DMS 273 treated with DMSO at 0.1 percent for 48 hours (cell line): Measurements from ENCODE around the gene ARHGAP9.
A peak's percentile ranks its signal among the peaks of the same experiment; 100 is the strongest.
"Not testable (repeated sequence)": the region's sequence is repeated elsewhere in the genome, so short reads cannot be mapped to it uniquely, and the experiment has no call there.

Experiments used
- DNase-seq: peaks from one replicate; lab custom pipeline; 2025; lab: John Stamatoyannopoulos, UW

ARHGAP9 gene

GRCh38 chr12:57479376-57480115, at the start of gene ARHGAP9:
Gene ARHGAP9 (minus strand): TSS chr12:57479866. CDS start chr12:57479406, 460 bp downstream.
- DNase-seq: no peak

- no peak for DNase-seq
These were observed 49.3 kb upstream of the ARHGAP9 start for GRCh38 chr12:57528831-57529555.

GRCh38 chr12:57528176-57528575, 48.5 kb upstream of the ARHGAP9 start:
- DNase-seq: no peak

GRCh38 chr12:57527184-57527583, 47.5 kb upstream of the ARHGAP9 start:
- DNase-seq: no peak

GRCh38 chr12:57526477-57527126, 46.9 kb upstream of the ARHGAP9 start:
- DNase-seq: no peak

- DNase-seq: no peak
These were observed 46.1 kb upstream of the ARHGAP9 start for GRCh38 chr12:57525615-57526383.

- DNase-seq: no peak
These were observed 45.3 kb upstream of the ARHGAP9 start for GRCh38 chr12:57524814-57525614.

GRCh38 chr12:57523706-57524614, 44.3 kb upstream of the ARHGAP9 start:
- no peak for DNase-seq

GRCh38 chr12:57522887-57523705, 43.4 kb upstream of the ARHGAP9 start:
- DNase-seq: no peak

- DNase-seq: peak; percentile 81
These were observed 42.6 kb upstream of the ARHGAP9 start, which contains the start of gene MBD6 for GRCh38 chr12:57522011-57522886. Gene MBD6 (plus strand): TSS chr12:57522824. CDS start chr12:57524304, 1,480 bp downstream.

GRCh38 chr12:57521525-57522010, 41.9 kb upstream of the ARHGAP9 start:
- peak; percentile 38 for DNase-seq

- DNase-seq: peak; percentile 94
These were observed 40.6 kb upstream of the ARHGAP9 start, which contains the start of gene DDIT3 for GRCh38 chr12:57520053-57520818. Gene DDIT3 (minus strand): TSS chr12:57520514. CDS start chr12:57517406, 3,108 bp downstream.

- DNase-seq: no peak
These were observed 40.1 kb upstream of the ARHGAP9 start for GRCh38 chr12:57519796-57520052.

- DNase-seq: no peak
These were observed 39.5 kb upstream of the ARHGAP9 start for GRCh38 chr12:57518920-57519795.

- DNase-seq: no peak
These were observed 38.7 kb upstream of the ARHGAP9 start for GRCh38 chr12:57518176-57518919.

GRCh38 chr12:57517718-57518117, 38.1 kb upstream of the ARHGAP9 start:
- not testable (repeated sequence) for DNase-seq
